BLaER1 (cell line): ENCODE results near the gene VPS8.
A peak's percentile ranks its signal among the peaks of the same experiment; 100 is the strongest.

ENCODE experiments used
- H3K27ac ChIP-seq: shearing (Covaris generic); formaldehyde crosslinking; 2 replicates; pipeline ENCODE4 v1.8.1; 2022
- H3K27me3 ChIP-seq: shearing (Covaris generic); formaldehyde crosslinking; 2 replicates; pipeline ENCODE4 v1.8.1; 2022
- H3K36me3 ChIP-seq: shearing (Covaris generic); formaldehyde crosslinking; 2 replicates; pipeline ENCODE4 v1.8.1; 2022
- H3K4me1 ChIP-seq: shearing (Covaris generic); formaldehyde crosslinking; 2 replicates; pipeline ENCODE4 v1.8.1; 2022
- H3K4me2 ChIP-seq: shearing (Covaris generic); formaldehyde crosslinking; 2 replicates; pipeline ENCODE4 v1.8.1; 2022
- H3K4me3 ChIP-seq: shearing (Covaris generic); formaldehyde crosslinking; 2 replicates; pipeline ENCODE4 v1.8.1; 2022
- H3K9ac ChIP-seq: shearing (Covaris generic); formaldehyde crosslinking; 2 replicates; pipeline ENCODE4 v1.8.1; 2022
- H3K9me3 ChIP-seq: shearing (Covaris generic); formaldehyde crosslinking; 2 replicates; pipeline ENCODE4 v1.8.1; 2022
- H4K20me1 ChIP-seq: shearing (Covaris generic); formaldehyde crosslinking; 2 replicates; pipeline ENCODE4 v1.8.1; 2022
- Cebpa-rat ChIP-seq: shearing (Covaris generic); IDR thresholded peaks from 2 replicates; pipeline ENCODE4 v1.8.1; 2022

Gene VPS8

GRCh38 chr3:184822081-184822480 is 10.1 kb downstream of the VPS8 start:
- Histone ChIP-seq H3K9me3 (no peaks in the 10 kb centered on the region), H4K20me1 (no peaks in the 10 kb centered on the region; the same call in 1 of the 2 replicates), H3K4me2 (no peak overlapping the region), H3K9ac (no peak overlapping the region), H3K4me1 (peaks cover 8% of the 10 kb centered on the region; the same call in 1 of the 2 replicates), H3K36me3 (peaks cover 16% of the 10 kb centered on the region), H3K27me3 (no peaks in the 10 kb centered on the region), H3K27ac (no peak overlapping the region), H3K4me3 (no peak overlapping the region)
- TF ChIP-seq Cebpa-rat: no peak

GRCh38 chr3:184822654-184823053 is 10.7 kb downstream of the VPS8 start:
- no peak overlapping the region for H3K4me2 ChIP-seq
- no peak for TF ChIP-seq Cebpa-rat
- no peak overlapping the region for H3K27ac ChIP-seq
- H4K20me1 ChIP-seq: no peaks in the 10 kb centered on the region; the same call in 1 of the 2 replicates
- H3K4me3 ChIP-seq: no peak overlapping the region
- H3K4me1 ChIP-seq: peaks cover 8% of the 10 kb centered on the region; the same call in 1 of the 2 replicates
- no peak overlapping the region for H3K9ac ChIP-seq
- peaks cover 18% of the 10 kb centered on the region for H3K36me3 ChIP-seq
- H3K27me3 ChIP-seq: no peaks in the 10 kb centered on the region
- H3K9me3 ChIP-seq: no peaks in the 10 kb centered on the region

- H3K9ac ChIP-seq: no peak overlapping the region
- no peak overlapping the region for H3K4me3 ChIP-seq
- H3K9me3 ChIP-seq: no peaks in the 10 kb centered on the region
- peaks cover 31% of the 10 kb centered on the region for H3K36me3 ChIP-seq
- no peak for TF ChIP-seq Cebpa-rat
- H3K27me3 ChIP-seq: no peaks in the 10 kb centered on the region
- no peak overlapping the region for H3K27ac ChIP-seq
- peaks cover 8% of the 10 kb centered on the region; the same call in 1 of the 2 replicates for H3K4me1 ChIP-seq
- no peak overlapping the region for H3K4me2 ChIP-seq
- no peaks in the 10 kb centered on the region; the same call in 1 of the 2 replicates for H4K20me1 ChIP-seq
Measured at GRCh38 chr3:184823990-184824389, 12.0 kb downstream of the VPS8 start.

GRCh38 chr3:184825121-184825820 is 13.3 kb downstream of the VPS8 start:
- TF ChIP-seq Cebpa-rat: no peak
- Histone ChIP-seq H3K4me1 (peaks cover 8% of the 10 kb centered on the region; the same call in 1 of the 2 replicates), H4K20me1 (no peaks in the 10 kb centered on the region), H3K4me2 (no peak overlapping the region), H3K9me3 (no peaks in the 10 kb centered on the region), H3K36me3 (peaks cover 37% of the 10 kb centered on the region), H3K9ac (no peak overlapping the region), H3K27me3 (no peaks in the 10 kb centered on the region), H3K27ac (no peak overlapping the region), H3K4me3 (no peak overlapping the region)

- H3K4me3 ChIP-seq: no peak overlapping the region
- no peak overlapping the region for H3K4me2 ChIP-seq
- H3K9me3 ChIP-seq: no peaks in the 10 kb centered on the region
Measured at GRCh38 chr3:184827572-184827971, 15.6 kb downstream of the VPS8 start.

GRCh38 chr3:184832044-184832443 is 20.1 kb downstream of the VPS8 start:
- Histone ChIP-seq H3K27me3 (no peaks in the 10 kb centered on the region), H3K4me2 (no peak overlapping the region), H3K9me3 (no peaks in the 10 kb centered on the region), H3K27ac (no peak overlapping the region), H4K20me1 (no peaks in the 10 kb centered on the region), H3K4me1 (peaks cover 14% of the 10 kb centered on the region), H3K36me3 (peaks cover 68% of the 10 kb centered on the region), H3K4me3 (no peak overlapping the region), H3K9ac (no peak overlapping the region)
- TF ChIP-seq Cebpa-rat: no peak

More at GRCh38 chr3:184827572-184827971, 15.6 kb downstream of the VPS8 start:
- no peak overlapping the region for H3K27ac ChIP-seq
- no peaks in the 10 kb centered on the region for H4K20me1 ChIP-seq
- H3K27me3 ChIP-seq: no peaks in the 10 kb centered on the region
- peaks cover 8% of the 10 kb centered on the region; the same call in 1 of the 2 replicates for H3K4me1 ChIP-seq
- no peak for TF ChIP-seq Cebpa-rat
- peaks cover 55% of the 10 kb centered on the region for H3K36me3 ChIP-seq
- H3K9ac ChIP-seq: no peak overlapping the region

GRCh38 chr3:184832903-184833302 is 20.9 kb downstream of the VPS8 start:
- Histone ChIP-seq H3K9me3 (no peaks in the 10 kb centered on the region), H4K20me1 (no peaks in the 10 kb centered on the region), H3K27ac (no peak overlapping the region), H3K27me3 (no peaks in the 10 kb centered on the region), H3K9ac (no peak overlapping the region), H3K36me3 (peaks cover 70% of the 10 kb centered on the region), H3K4me1 (peaks cover 14% of the 10 kb centered on the region), H3K4me2 (no peak overlapping the region), H3K4me3 (no peak overlapping the region)
- TF ChIP-seq Cebpa-rat: no peak

- Histone ChIP-seq H3K4me1 (peaks cover 14% of the 10 kb centered on the region), H3K27ac (0 out of 2 replicates have a peak overlapping the region, but pooled peaks have one; percentile 4), H3K27me3 (no peaks in the 10 kb centered on the region), H3K4me2 (peak overlapping the region; percentile 25), H3K9ac (no peak overlapping the region), H3K4me3 (no peak overlapping the region), H3K36me3 (peaks cover 55% of the 10 kb centered on the region), H4K20me1 (no peaks in the 10 kb centered on the region), H3K9me3 (no peaks in the 10 kb centered on the region)
- TF ChIP-seq Cebpa-rat: no peak
Measured at GRCh38 chr3:184836090-184836822, 24.3 kb downstream of the VPS8 start.

- TF ChIP-seq Cebpa-rat: no peak
- peaks cover 13% of the 10 kb centered on the region for H3K36me3 ChIP-seq
- no peak overlapping the region for H3K4me3 ChIP-seq
- no peak overlapping the region for H3K9ac ChIP-seq
- no peaks in the 10 kb centered on the region for H3K27me3 ChIP-seq
- H3K9me3 ChIP-seq: no peaks in the 10 kb centered on the region
- no peak overlapping the region for H3K4me2 ChIP-seq
- no peaks in the 10 kb centered on the region for H3K4me1 ChIP-seq
- no peaks in the 10 kb centered on the region for H4K20me1 ChIP-seq
- no peak overlapping the region for H3K27ac ChIP-seq
Measured at GRCh38 chr3:184842433-184842832, 30.5 kb downstream of the VPS8 start.

- peaks cover 13% of the 10 kb centered on the region for H3K36me3 ChIP-seq
- H3K27ac ChIP-seq: no peak overlapping the region
- no peaks in the 10 kb centered on the region for H3K27me3 ChIP-seq
- H3K4me3 ChIP-seq: no peak overlapping the region
- no peaks in the 10 kb centered on the region for H3K9me3 ChIP-seq
- H3K4me2 ChIP-seq: no peak overlapping the region
- H3K4me1 ChIP-seq: no peaks in the 10 kb centered on the region
- no peak overlapping the region for H3K9ac ChIP-seq
- no peaks in the 10 kb centered on the region for H4K20me1 ChIP-seq
- no peak for TF ChIP-seq Cebpa-rat
Measured at GRCh38 chr3:184845819-184846218, 33.9 kb downstream of the VPS8 start.
